Measurements from ENCODE around the gene MAGEA2B. TPM values are rescaled to one million over a fixed set of nuclear protein-coding genes. Genes with fewer than 3 reads are reported as not detected.
"Not testable (repeated sequence)": the region's sequence is repeated elsewhere in the genome, so short reads cannot be mapped to it uniquely, and the experiment has no call there.

MAGEA2B gene
- total RNA-seq, 2 donors from 2014 or later, result not detected

- Mint-ChIP-seq H3K9me3 (peaks cover 62% of the 10 kb centered on the region), H3K4me1 (no peaks in the 10 kb centered on the region), H3K36me3 (ENCODE audit: low read depth) (no peaks in the 10 kb centered on the region), H3K27ac (no peak overlapping the region), H3K4me3 (no peak overlapping the region), H3K27me3 (ENCODE audit: insufficient read depth) (peaks cover 3% of the 10 kb centered on the region)
- Histone ChIP-seq H3K27me3 (ENCODE audit: control insufficient read depth, insufficient read depth, low read length, poor library complexity, severe bottlenecking) (no peaks in the 10 kb centered on the region), H3K9ac (ENCODE audit: extremely low read depth, low read length, poor library complexity, severe bottlenecking) (no peak overlapping the region), H3K36me3 (ENCODE audit: control insufficient read depth, insufficient read depth, low read length) (no peaks in the 10 kb centered on the region), H3K4me3 (ENCODE audit: low read length) (no peak overlapping the region), H3K27ac (ENCODE audit: low read depth, low read length) (no peak overlapping the region), H3K4me1 (ENCODE audit: control insufficient read depth, insufficient read depth, low read length) (no peaks in the 10 kb centered on the region), H3K9me3 (ENCODE audit: control insufficient read depth, low read length) (no peaks in the 10 kb centered on the region)
- DNase-seq, result no peak
- WGBS, 2 experiments (ENCODE audit: insufficient coverage in 1 of 2, insufficient read length in 1 of 2), result 84 to 100% methylated on average over 1 to 12 of the region's 12 CpGs
- no peak for TF ChIP-seq CTCF (conservative IDR thresholded peaks at IDR 0.05)
These were observed 21.6 kb downstream of the MAGEA2B start for GRCh38 chrX:152735860-152736511.

- H3K27me3 ChIP-seq (ENCODE audit: control insufficient read depth, insufficient read depth, low read length, poor library complexity, severe bottlenecking); H3K36me3 ChIP-seq (ENCODE audit: control insufficient read depth, insufficient read depth, low read length); H3K4me1 Mint-ChIP-seq; H3K27me3 Mint-ChIP-seq (ENCODE audit: insufficient read depth); H3K4me3 Mint-ChIP-seq; H3K36me3 Mint-ChIP-seq (ENCODE audit: low read depth); H3K9me3 ChIP-seq (ENCODE audit: control insufficient read depth, low read length); DNase-seq; H3K9ac ChIP-seq (ENCODE audit: extremely low read depth, low read length, poor library complexity, severe bottlenecking); H3K27ac ChIP-seq (ENCODE audit: low read depth, low read length); H3K4me3 ChIP-seq (ENCODE audit: low read length); H3K27ac Mint-ChIP-seq; H3K4me1 ChIP-seq (ENCODE audit: control insufficient read depth, insufficient read depth, low read length): not testable (repeated sequence)
- peaks cover 60% of the 10 kb centered on the region for H3K9me3 Mint-ChIP-seq
- 88 to 95% methylated on average over 1 to 12 of the region's 12 CpGs for WGBS, 2 experiments (ENCODE audit: insufficient coverage in 1 of 2, insufficient read length in 1 of 2)
These were observed 22.1 kb downstream of the MAGEA2B start for GRCh38 chrX:152736528-152736927.

GRCh38 chrX:152738560-152738959, 24.1 kb downstream of the MAGEA2B start:
- H3K27ac ChIP-seq (ENCODE audit: low read depth, low read length), result no peak overlapping the region
- no peaks in the 10 kb centered on the region for H3K4me1 Mint-ChIP-seq
- no peaks in the 10 kb centered on the region for H3K27me3 ChIP-seq (ENCODE audit: control insufficient read depth, insufficient read depth, low read length, poor library complexity, severe bottlenecking)
- H3K27ac Mint-ChIP-seq, result no peak overlapping the region
- no peaks in the 10 kb centered on the region for H3K9me3 ChIP-seq (ENCODE audit: control insufficient read depth, low read length)
- 100% methylated on average over 2 of the region's 5 CpGs; no CpG with 5 or more reads in 1 of the 2 experiments for WGBS, 2 experiments (ENCODE audit: insufficient coverage in 1 of 2, insufficient read length in 1 of 2)
- peaks cover 1% of the 10 kb centered on the region for H3K27me3 Mint-ChIP-seq (ENCODE audit: insufficient read depth)
- no peak for TF ChIP-seq CTCF (conservative IDR thresholded peaks at IDR 0.05)
- no peaks in the 10 kb centered on the region for H3K36me3 ChIP-seq (ENCODE audit: control insufficient read depth, insufficient read depth, low read length)
- H3K4me1 ChIP-seq (ENCODE audit: control insufficient read depth, insufficient read depth, low read length), result no peaks in the 10 kb centered on the region
- no peak overlapping the region for H3K4me3 ChIP-seq (ENCODE audit: low read length)
- no peaks in the 10 kb centered on the region for H3K36me3 Mint-ChIP-seq (ENCODE audit: low read depth)
- no peak overlapping the region for H3K9ac ChIP-seq (ENCODE audit: extremely low read depth, low read length, poor library complexity, severe bottlenecking)
- H3K4me3 Mint-ChIP-seq, result no peak overlapping the region
- H3K9me3 Mint-ChIP-seq, result peaks cover 55% of the 10 kb centered on the region
- no peak for DNase-seq

GRCh38 chrX:152753686-152754650, 39.5 kb downstream of the MAGEA2B start, which contains the start of gene MAGEA2:
Gene MAGEA2, minus strand, starts transcription at chrX:152753842. Its CDS starts 2,479 bp downstream, at chrX:152751363.
- not testable (repeated sequence) for H3K27ac Mint-ChIP-seq; H3K27ac ChIP-seq (ENCODE audit: low read depth, low read length); H3K4me3 Mint-ChIP-seq; H3K36me3 ChIP-seq (ENCODE audit: control insufficient read depth, insufficient read depth, low read length); H3K27me3 Mint-ChIP-seq (ENCODE audit: insufficient read depth); DNase-seq; H3K4me3 ChIP-seq (ENCODE audit: low read length); H3K4me1 Mint-ChIP-seq; H3K9me3 Mint-ChIP-seq; H3K9ac ChIP-seq (ENCODE audit: extremely low read depth, low read length, poor library complexity, severe bottlenecking); H3K9me3 ChIP-seq (ENCODE audit: control insufficient read depth, low read length); H3K36me3 Mint-ChIP-seq (ENCODE audit: low read depth); H3K4me1 ChIP-seq (ENCODE audit: control insufficient read depth, insufficient read depth, low read length); H3K27me3 ChIP-seq (ENCODE audit: control insufficient read depth, insufficient read depth, low read length, poor library complexity, severe bottlenecking)
- no CpG with 5 or more reads among the region's 35 CpGs for WGBS, 2 experiments (ENCODE audit: insufficient coverage in 1 of 2, insufficient read length in 1 of 2)

- not testable (repeated sequence) for H3K27me3 ChIP-seq (ENCODE audit: control insufficient read depth, insufficient read depth, low read length, poor library complexity, severe bottlenecking)
These were observed 40.4 kb downstream of the MAGEA2B start for GRCh38 chrX:152754871-152755270.

More at GRCh38 chrX:152754871-152755270, 40.4 kb downstream of the MAGEA2B start:
- not testable (repeated sequence) for H3K9ac ChIP-seq (ENCODE audit: extremely low read depth, low read length, poor library complexity, severe bottlenecking); H3K9me3 Mint-ChIP-seq; H3K4me1 ChIP-seq (ENCODE audit: control insufficient read depth, insufficient read depth, low read length); DNase-seq; H3K36me3 ChIP-seq (ENCODE audit: control insufficient read depth, insufficient read depth, low read length); H3K36me3 Mint-ChIP-seq (ENCODE audit: low read depth); H3K27ac Mint-ChIP-seq; H3K27ac ChIP-seq (ENCODE audit: low read depth, low read length); H3K4me1 Mint-ChIP-seq; H3K9me3 ChIP-seq (ENCODE audit: control insufficient read depth, low read length); H3K4me3 ChIP-seq (ENCODE audit: low read length); H3K4me3 Mint-ChIP-seq; H3K27me3 Mint-ChIP-seq (ENCODE audit: insufficient read depth)
- no CpG with 5 or more reads among the region's 5 CpGs for WGBS, 2 experiments (ENCODE audit: insufficient coverage in 1 of 2, insufficient read length in 1 of 2)

Measured in endodermal cell (in vitro differentiated cells).